HCT116 (cell line): ENCODE measurements around the gene BRSK1. TPM values are rescaled to one million over a fixed set of nuclear protein-coding genes. Genes with fewer than 3 reads are reported as not detected.

ENCODE experiments used
- ATAC-seq: fragments of 200-7000 bp; cut with Tn5 transposase; 2 replicates; pipeline ENCODE4 v1.9.1; 2020; ENCODE audit warnings: mild to moderate bottlenecking, moderate library complexity
- BruUV-seq: library from RNA; stranded (reverse); fragments of 400-500 nt; replicated peaks from 2 replicates; lab custom pipeline; 2021; lab: Mats Ljungman, UMichigan
- CTCF ChIA-PET: fragments of 300-600 bp; sonication (Branson Sonifier 250); formaldehyde crosslinking; loops from one replicate; lab custom pipeline; 2021; ENCODE audit warnings: antibody characterized with exemption; lab: Charles Lee
- POLR2A ChIA-PET: fragments of 300-600, 350-600 bp; sonication (Branson Sonifier 250); formaldehyde crosslinking; loops from one replicate; lab custom pipeline; 2021; ENCODE audit warnings: antibody characterized with exemption; lab: Charles Lee
- RAD21 ChIA-PET, 2 experiments: fragments of 300-600 bp; sonication (Branson Sonifier 250); formaldehyde crosslinking; loops; one replicate each; lab custom pipeline; 2023; ENCODE audit warnings: low total read pairs in 2 of 2; ENCODE audit not compliant: uncharacterized antibody in 2 of 2, unreplicated experiment in 2 of 2, low non-redundant PET in 1 of 2; lab: Charles Lee
- DNase-seq: peaks from one replicate; pipeline ENCODE4 v3.0.0-alpha.2; 2010; ENCODE audit warnings: low read depth, low spot score
- H2AFZ ChIP-seq: fragments of 200-600 bp; shearing (Covaris generic), sonication (generic); 2 replicates; pipeline ENCODE4 v1.6.1; 2017; ENCODE audit warnings: low read depth, mixed run types, mixed read lengths, antibody characterized with exemption, low read length; ENCODE audit not compliant: poor library complexity, severe bottlenecking
- H3K27ac ChIP-seq: 2 replicates; pipeline ENCODE4 v1.5.1; 2012; ENCODE audit warnings: low read depth, low read length
- H3K27me3 ChIP-seq: fragments of 200-600 bp; sonication (generic); 2 replicates; pipeline ENCODE4 v1.6.1; 2016; ENCODE audit warnings: mixed run types, low read length, mixed read lengths; ENCODE audit not compliant: insufficient read depth
- H3K36me3 ChIP-seq, 2 experiments: fragments of 200-500 bp in 1 of 2; fragments of 200-600 bp in 1 of 2; sonication (Bioruptor generic) in 1 of 2; sonication (generic) in 1 of 2; 2 replicates each; pipeline versions ENCODE4 v1.5.1 to v1.6.1; 2014 to 2016; ENCODE audit warnings: low read length in 2 of 2, inconsistent platforms in 1 of 2, mixed read lengths in 1 of 2, mixed run types in 1 of 2; ENCODE audit not compliant: insufficient read depth in 2 of 2, control insufficient read depth in 1 of 2
- H3K4me1 ChIP-seq, 2 experiments: fragments of 200-600 bp in 1 of 2; sonication (generic) in 1 of 2; 2 replicates each; pipeline versions ENCODE4 v1.5.1 to v1.6.1; 2012 to 2017; ENCODE audit warnings: low read length in 2 of 2, inconsistent platforms in 1 of 2, mild to moderate bottlenecking in 1 of 2, mixed read lengths in 1 of 2, mixed run types in 1 of 2, moderate library complexity in 1 of 2; ENCODE audit not compliant: insufficient read depth in 2 of 2, control insufficient read depth in 1 of 2
- H3K4me2 ChIP-seq: fragments of 200-600 bp; sonication (generic); 2 replicates; pipeline ENCODE4 v1.6.1; 2017; ENCODE audit warnings: mixed run types, low read length, mixed read lengths
- H3K4me3 ChIP-seq, 2 experiments: fragments of 200-600 bp in 1 of 2; sonication (generic) in 1 of 2; replicated peaks in 1 of 2; 2 replicates each; pipeline ENCODE4 v1.5.1; 2011 to 2016; ENCODE audit warnings: low read length in 2 of 2, control low read depth in 1 of 2, low read depth in 1 of 2, mild to moderate bottlenecking in 1 of 2, mixed read lengths in 1 of 2, mixed run types in 1 of 2
- H3K79me2 ChIP-seq: fragments of 200-600 bp; sonication (generic); 2 replicates; pipeline ENCODE4 v1.6.1; 2017; ENCODE audit warnings: mild to moderate bottlenecking, mixed run types, low read length, moderate library complexity, mixed read lengths; ENCODE audit not compliant: insufficient read depth
- H3K9ac ChIP-seq: fragments of 200-600 bp; sonication (generic); 2 replicates; pipeline ENCODE4 v1.6.1; 2016; ENCODE audit warnings: low read length, mixed read lengths
- H3K9me2 ChIP-seq: fragments of 200-600 bp; sonication (generic), shearing (Covaris generic); 2 replicates; pipeline ENCODE4 v1.6.1; 2017; ENCODE audit warnings: mixed run types, mild to moderate bottlenecking, moderate library complexity; ENCODE audit not compliant: insufficient read depth
- H3K9me3 ChIP-seq, 2 experiments: fragments of 200-500 bp in 1 of 2; fragments of 200-600 bp in 1 of 2; sonication (Bioruptor generic) in 1 of 2; sonication (generic) in 1 of 2; 2 replicates each; pipeline ENCODE4 v1.6.1; 2014 to 2017; ENCODE audit warnings: low read length in 2 of 2, mixed read lengths in 2 of 2, inconsistent platforms in 1 of 2, low read depth in 1 of 2, mild to moderate bottlenecking in 1 of 2, mixed run types in 1 of 2, moderate library complexity in 1 of 2; ENCODE audit not compliant: control insufficient read depth in 1 of 2, insufficient read depth in 1 of 2
- H4K20me1 ChIP-seq: fragments of 200-600 bp; sonication (generic), shearing (Covaris generic); 2 replicates; pipeline ENCODE4 v1.6.1; 2017; ENCODE audit warnings: mixed run types, mild to moderate bottlenecking, moderate library complexity; ENCODE audit not compliant: insufficient read depth
- CBX3 ChIP-seq: IDR thresholded peaks from 2 replicates; pipeline ENCODE4 v1.6.1; 2012; ENCODE audit warnings: low read depth
- JUND ChIP-seq: IDR thresholded peaks from 2 replicates; pipeline ENCODE4 v1.6.1; 2012
- REST ChIP-seq: IDR thresholded peaks from 2 replicates; pipeline ENCODE4 v1.6.1; 2012; ENCODE audit warnings: low read depth
- SIN3A ChIP-seq: IDR thresholded peaks from 2 replicates; pipeline ENCODE4 v1.6.1; 2012; ENCODE audit warnings: low read depth
- SP1 ChIP-seq: IDR thresholded peaks from 2 replicates; pipeline ENCODE4 v1.6.1; 2012; ENCODE audit warnings: low read depth
- YY1 ChIP-seq: IDR thresholded peaks from 2 replicates; pipeline ENCODE4 v1.6.1; 2011; ENCODE audit warnings: low read length, low read depth, moderate library complexity, mild to moderate bottlenecking; ENCODE audit not compliant: insufficient replicate concordance; ENCODE audit errors: extremely low read depth
- ZBTB33 ChIP-seq: IDR thresholded peaks from 2 replicates; pipeline ENCODE4 v1.6.1; 2011; ENCODE audit warnings: mild to moderate bottlenecking, low read length, moderate library complexity; ENCODE audit not compliant: insufficient replicate concordance; ENCODE audit errors: extremely low read depth
- ZFX ChIP-seq: fragments of 450-650 bp; IDR thresholded peaks from 2 replicates; pipeline ENCODE4 v1.6.1; 2017
- intact Hi-C: fragments of 100-400 bp; cut with micrococcal nuclease; formaldehyde crosslinking; loops from 2 replicates; pipeline ENCODE4 v1.10.0; 2022
- total RNA-seq: library from RNA; stranded (reverse); gene quantifications from one replicate; pipeline ENCODE4 v1.2.1, GENCODE V29; 2021; ENCODE audit not compliant: unreplicated experiment
- TF ChIP-seq, protein P1 (sequence below), 3 experiments: fragments of 200-600 bp in 1 of 3; sonication (generic) in 1 of 3; IDR thresholded peaks in 2 of 3; conservative IDR thresholded peaks in 1 of 3; 2 replicates each; pipeline ENCODE4 v1.5.1; 2012 to 2017; ENCODE audit warnings: low read depth in 2 of 3, low read length in 2 of 3, antibody characterized with exemption in 1 of 3, borderline replicate concordance in 1 of 3, control low read depth in 1 of 3, mild to moderate bottlenecking in 1 of 3, mixed read lengths in 1 of 3, mixed run types in 1 of 3, moderate library complexity in 1 of 3; ENCODE audit not compliant: insufficient read depth in 1 of 3

The BRSK1 gene
- total RNA-seq, 1 experiment from 2014 or later = 33.3 TPM

DNA sequence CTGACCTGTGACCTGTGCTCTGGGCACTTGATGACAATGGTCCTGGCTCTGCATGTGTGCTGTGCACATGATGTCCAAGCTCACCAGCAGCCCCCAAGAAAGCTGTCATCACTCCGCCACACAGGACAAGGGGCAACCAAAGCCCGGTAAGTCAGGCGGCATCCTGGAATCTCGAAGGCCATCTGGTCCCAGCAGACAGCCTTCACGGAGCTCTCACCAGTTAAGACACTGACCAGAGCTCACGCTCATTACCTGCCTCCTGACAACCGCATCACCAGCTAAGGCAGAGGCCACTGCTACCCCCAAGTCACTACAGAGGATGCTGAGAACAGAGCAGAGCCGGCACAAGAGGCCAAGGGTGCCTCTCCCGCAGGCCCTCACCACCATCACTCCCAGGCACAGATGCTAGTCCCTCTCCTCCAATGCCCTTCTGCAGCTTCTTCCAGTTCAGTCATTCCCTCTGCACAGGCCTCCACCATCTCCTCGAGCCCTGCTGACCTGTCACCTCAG, 35.6 kb upstream of the BRSK1 start:
- CTCF ChIA-PET = no interaction called here

More for the DNA sequence above, 35.6 kb upstream of the BRSK1 start:
- H3K9ac ChIP-seq = no peak overlapping the region
- no peak overlapping the region for H3K4me2 ChIP-seq
- H3K9me2 ChIP-seq = no peaks in the 10 kb centered on the region
- no peaks in the 10 kb centered on the region for H3K27me3 ChIP-seq
- H4K20me1 ChIP-seq = no peaks in the 10 kb centered on the region
- peaks cover 72% of the 10 kb centered on the region for H3K79me2 ChIP-seq
- no TSS peak for BruUV-seq
- no peaks in the 10 kb centered on the region for H3K4me1 ChIP-seq
- no peak overlapping the region; the same call in 1 of the 2 replicates for H3K27ac ChIP-seq
- intact Hi-C loops = no loop called here
- H3K9me3 ChIP-seq = no peaks in the 10 kb centered on the region
- peaks cover 15 to 24% of the 10 kb centered on the region in 2 experiments; a peak in 3 of 4 replicates for H3K36me3 ChIP-seq
- ATAC-seq = no peak
- no peak overlapping the region for H3K4me3 ChIP-seq
- TF ChIP-seq CBX3 = no peak
- no peak for TF ChIP-seq JUND
- no peak for TF ChIP-seq REST
- TF ChIP-seq YY1 = no peak
- TF ChIP-seq ZBTB33 = no peak
- no peak for TF ChIP-seq SP1
- no peak for TF ChIP-seq ZFX
- TF ChIP-seq, protein P1, sequence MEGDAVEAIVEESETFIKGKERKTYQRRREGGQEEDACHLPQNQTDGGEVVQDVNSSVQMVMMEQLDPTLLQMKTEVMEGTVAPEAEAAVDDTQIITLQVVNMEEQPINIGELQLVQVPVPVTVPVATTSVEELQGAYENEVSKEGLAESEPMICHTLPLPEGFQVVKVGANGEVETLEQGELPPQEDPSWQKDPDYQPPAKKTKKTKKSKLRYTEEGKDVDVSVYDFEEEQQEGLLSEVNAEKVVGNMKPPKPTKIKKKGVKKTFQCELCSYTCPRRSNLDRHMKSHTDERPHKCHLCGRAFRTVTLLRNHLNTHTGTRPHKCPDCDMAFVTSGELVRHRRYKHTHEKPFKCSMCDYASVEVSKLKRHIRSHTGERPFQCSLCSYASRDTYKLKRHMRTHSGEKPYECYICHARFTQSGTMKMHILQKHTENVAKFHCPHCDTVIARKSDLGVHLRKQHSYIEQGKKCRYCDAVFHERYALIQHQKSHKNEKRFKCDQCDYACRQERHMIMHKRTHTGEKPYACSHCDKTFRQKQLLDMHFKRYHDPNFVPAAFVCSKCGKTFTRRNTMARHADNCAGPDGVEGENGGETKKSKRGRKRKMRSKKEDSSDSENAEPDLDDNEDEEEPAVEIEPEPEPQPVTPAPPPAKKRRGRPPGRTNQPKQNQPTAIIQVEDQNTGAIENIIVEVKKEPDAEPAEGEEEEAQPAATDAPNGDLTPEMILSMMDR (IDR thresholded peaks at IDR 0.05 in 2 of 3, conservative IDR thresholded peaks at IDR 0.05 in 1 of 3; ENCODE audit: borderline replicate concordance in 1 of 3, insufficient read depth in 1 of 3, low read depth in 2 of 3, low read length in 2 of 3) = no peak
- no peak for TF ChIP-seq SIN3A
- H2AFZ ChIP-seq = no peak overlapping the region
- RAD21 ChIA-PET = no interaction called here
- DNase-seq = no peak
- POLR2A ChIA-PET = interaction anchor here (1.9 kb wide), 1 partner anchor 11 kb away, joined by 4 read pairs; the partner anchor contains the start of gene PPP6R1
